ENCODE measurements around the gene LMAN2L.

LMAN2L gene

GRCh38 chr2:96689431-96689991, 50.4 kb downstream of the LMAN2L start:
- no peaks in the 10 kb centered on the region for H3K79me2 ChIP-seq (ENCODE audit: insufficient read depth, low read length)

GRCh38 chr2:96688649-96689430, 51.0 kb downstream of the LMAN2L start:
- no peak for ATAC-seq (ENCODE audit: insufficient read depth, low read depth)
- Histone ChIP-seq H3K9me3 (ENCODE audit: insufficient read depth, low read length, severe bottlenecking) (no peaks in the 10 kb centered on the region), H4K20me1 (ENCODE audit: insufficient read depth, low read length) (no peaks in the 10 kb centered on the region), H3K27ac (ENCODE audit: low read length) (no peak overlapping the region), H3K27me3 (ENCODE audit: insufficient read depth, low read length, poor library complexity) (no peaks in the 10 kb centered on the region), H3K9ac (ENCODE audit: low read depth, low read length) (no peak overlapping the region), H3K79me2 (ENCODE audit: insufficient read depth, low read length) (no peaks in the 10 kb centered on the region), H3K4me1 (ENCODE audit: insufficient read depth, low read length) (no peaks in the 10 kb centered on the region), H2AFZ (ENCODE audit: low read depth, low read length) (no peak overlapping the region), H3K36me3 (ENCODE audit: insufficient read depth, low read length) (no peaks in the 10 kb centered on the region), H3K4me3 (ENCODE audit: low read depth in 1 of 2, low read length in 2 of 2) (no peak overlapping the region), H3K4me2 (ENCODE audit: insufficient read depth, low read length) (no peak overlapping the region)
- no peak for TF ChIP-seq EZH2 (IDR thresholded peaks at IDR 0.05; ENCODE audit: borderline replicate concordance, low read depth, low read length, severe bottlenecking)
- TF ChIP-seq CTCF (IDR thresholded peaks at IDR 0.05; ENCODE audit: borderline replicate concordance, extremely low read depth, low read length, poor library complexity, severe bottlenecking) = no peak
- DNase-seq = no peak

More at GRCh38 chr2:96689431-96689991, 50.4 kb downstream of the LMAN2L start:
- Histone ChIP-seq H3K4me1 (ENCODE audit: insufficient read depth, low read length) (no peaks in the 10 kb centered on the region), H3K27me3 (ENCODE audit: insufficient read depth, low read length, poor library complexity) (no peaks in the 10 kb centered on the region), H3K36me3 (ENCODE audit: insufficient read depth, low read length) (no peaks in the 10 kb centered on the region), H3K4me2 (ENCODE audit: insufficient read depth, low read length) (no peak overlapping the region), H2AFZ (ENCODE audit: low read depth, low read length) (no peak overlapping the region), H3K9ac (ENCODE audit: low read depth, low read length) (no peak overlapping the region), H4K20me1 (ENCODE audit: insufficient read depth, low read length) (no peaks in the 10 kb centered on the region), H3K4me3 (ENCODE audit: low read depth in 1 of 2, low read length in 2 of 2) (no peak overlapping the region), H3K27ac (ENCODE audit: low read length) (no peak overlapping the region), H3K9me3 (ENCODE audit: insufficient read depth, low read length, severe bottlenecking) (no peaks in the 10 kb centered on the region)
- no peak for DNase-seq
- TF ChIP-seq EZH2 (IDR thresholded peaks at IDR 0.05; ENCODE audit: borderline replicate concordance, low read depth, low read length, severe bottlenecking) = no peak
- no peak for TF ChIP-seq CTCF (IDR thresholded peaks at IDR 0.05; ENCODE audit: borderline replicate concordance, extremely low read depth, low read length, poor library complexity, severe bottlenecking)
- no peak for ATAC-seq (ENCODE audit: insufficient read depth, low read depth)

- H3K9me3 ChIP-seq (ENCODE audit: insufficient read depth, low read length, severe bottlenecking) = no peaks in the 10 kb centered on the region
- no peak overlapping the region for H3K4me2 ChIP-seq (ENCODE audit: insufficient read depth, low read length)
- no peaks in the 10 kb centered on the region for H3K36me3 ChIP-seq (ENCODE audit: insufficient read depth, low read length)
- H3K4me1 ChIP-seq (ENCODE audit: insufficient read depth, low read length) = no peaks in the 10 kb centered on the region
- no peak overlapping the region for H2AFZ ChIP-seq (ENCODE audit: low read depth, low read length)
- H4K20me1 ChIP-seq (ENCODE audit: insufficient read depth, low read length) = no peaks in the 10 kb centered on the region
- no peak overlapping the region for H3K4me3 ChIP-seq (ENCODE audit: low read depth in 1 of 2, low read length in 2 of 2)
- no peak overlapping the region for H3K27ac ChIP-seq (ENCODE audit: low read length)
- H3K79me2 ChIP-seq (ENCODE audit: insufficient read depth, low read length) = no peaks in the 10 kb centered on the region
- TF ChIP-seq CTCF (IDR thresholded peaks at IDR 0.05; ENCODE audit: borderline replicate concordance, extremely low read depth, low read length, poor library complexity, severe bottlenecking) (no peak), EZH2 (IDR thresholded peaks at IDR 0.05; ENCODE audit: borderline replicate concordance, low read depth, low read length, severe bottlenecking) (no peak)
- no peaks in the 10 kb centered on the region for H3K27me3 ChIP-seq (ENCODE audit: insufficient read depth, low read length, poor library complexity)
- DNase-seq (no peak), ATAC-seq (ENCODE audit: insufficient read depth, low read depth) (no peak)
- no peak overlapping the region for H3K9ac ChIP-seq (ENCODE audit: low read depth, low read length)
Measured at GRCh38 chr2:96687711-96688640, 51.9 kb downstream of the LMAN2L start.
